CD14-positive monocyte (primary cell): ENCODE results near the gene EML1. TPM values are rescaled to one million over a fixed set of nuclear protein-coding genes. Genes with fewer than 3 reads are reported as not detected.

Experiments
- DNase-seq, 3 donors: peaks; one replicate each; pipeline ENCODE4 v3.0.0-alpha.2; 2011 to 2022
- H2AFZ ChIP-seq: 2 replicates; pipeline ENCODE4 v1.6.0; 2012; ENCODE audit warnings: mild to moderate bottlenecking, low read depth, low read length, inconsistent platforms; ENCODE audit not compliant: insufficient read depth, poor library complexity, severe bottlenecking
- H3K27ac ChIP-seq, 2 donors: 1 replicate in 1 of 2; 2 replicates in 1 of 2; pipeline ENCODE4 v1.5.1; 2012 to 2013; ENCODE audit warnings: low read length in 2 of 2, control low read depth in 1 of 2, inconsistent platforms in 1 of 2, low read depth in 1 of 2, mild to moderate bottlenecking in 1 of 2
- H3K27me3 ChIP-seq, 2 donors: one replicate each; pipeline versions ENCODE4 v1.6.0 to v1.6.1; 2011 to 2013; ENCODE audit warnings: low read length in 2 of 2; ENCODE audit not compliant: control insufficient read depth in 2 of 2, insufficient read depth in 2 of 2
- H3K36me3 ChIP-seq, 2 donors: replicated peaks in 1 of 2; 1 replicate in 1 of 2; 2 replicates in 1 of 2; pipeline versions ENCODE4 v1.5.1 to v1.6.1; 2012 to 2013; ENCODE audit warnings: low read length in 2 of 2, control low read depth in 1 of 2, inconsistent platforms in 1 of 2, mild to moderate bottlenecking in 1 of 2; ENCODE audit not compliant: insufficient read depth in 2 of 2, control insufficient read depth in 1 of 2
- H3K4me1 ChIP-seq, 2 donors: 1 replicate in 1 of 2; 2 replicates in 1 of 2; pipeline versions ENCODE4 v1.5.1 to v1.6.1; 2012 to 2013; ENCODE audit warnings: low read length in 2 of 2, control low read depth in 1 of 2, inconsistent platforms in 1 of 2, mild to moderate bottlenecking in 1 of 2, moderate library complexity in 1 of 2; ENCODE audit not compliant: insufficient read depth in 2 of 2, control insufficient read depth in 1 of 2
- H3K4me2 ChIP-seq: replicated peaks from 2 replicates; pipeline ENCODE3; 2012; ENCODE audit warnings: low read length, moderate library complexity, mild to moderate bottlenecking; ENCODE audit not compliant: poor library complexity, severe bottlenecking; ENCODE audit errors: extremely low read depth
- H3K4me3 ChIP-seq, 3 experiments: fragments of 200-600 bp in 1 of 3; sonication (generic) in 1 of 3; replicated peaks in 1 of 3; 1 replicate in 2 of 3; 2 replicates in 1 of 3; pipeline ENCODE4 v1.5.1; 2011 to 2013; ENCODE audit warnings: low read length in 3 of 3, mild to moderate bottlenecking in 3 of 3, control low read depth in 2 of 3, low read depth in 2 of 3, inconsistent platforms in 1 of 3, moderate library complexity in 1 of 3
- H3K79me2 ChIP-seq: 2 replicates; pipeline ENCODE4 v1.6.0; 2012; ENCODE audit warnings: mild to moderate bottlenecking, control low read depth, inconsistent platforms, low read length, moderate library complexity; ENCODE audit not compliant: insufficient read depth
- H3K9ac ChIP-seq: 2 replicates; pipeline ENCODE4 v1.6.0; 2017; ENCODE audit warnings: low read length, mild to moderate bottlenecking; ENCODE audit not compliant: insufficient read depth, poor library complexity, severe bottlenecking
- H3K9me3 ChIP-seq, 2 donors: replicated peaks in 1 of 2; 1 replicate in 1 of 2; 2 replicates in 1 of 2; pipeline versions ENCODE4 v1.5.1 to v1.6.1; 2012 to 2013; ENCODE audit warnings: low read length in 2 of 2, control low read depth in 1 of 2; ENCODE audit not compliant: control insufficient read depth in 1 of 2, insufficient read depth in 1 of 2
- H4K20me1 ChIP-seq: 2 replicates; pipeline ENCODE4 v1.6.0; 2012; ENCODE audit warnings: mild to moderate bottlenecking, low read length, control low read depth, moderate library complexity; ENCODE audit not compliant: insufficient read depth
- H3K27ac Mint-ChIP-seq, 7 donors: one replicate each; pipeline ENCODE4 v1.8.0; 2020; ENCODE audit warnings: mild to moderate bottlenecking in 7 of 7, mixed read lengths in 7 of 7, moderate library complexity in 6 of 7, inconsistent platforms in 2 of 7
- H3K27me3 Mint-ChIP-seq, 3 donors: one replicate each; pipeline ENCODE4 v1.8.0; 2021 to 2022; ENCODE audit warnings: low read depth in 3 of 3, mild to moderate bottlenecking in 3 of 3, mixed read lengths in 3 of 3, moderate library complexity in 3 of 3, inconsistent platforms in 1 of 3
- H3K36me3 Mint-ChIP-seq, 2 donors: one replicate each; pipeline ENCODE4 v1.8.0; 2020; ENCODE audit warnings: mixed read lengths in 2 of 2, inconsistent platforms in 1 of 2, mild to moderate bottlenecking in 1 of 2
- H3K4me1 Mint-ChIP-seq: one replicate; pipeline ENCODE4 v1.8.0; 2020; ENCODE audit warnings: mild to moderate bottlenecking, mixed read lengths
- H3K4me3 Mint-ChIP-seq, 2 donors: one replicate each; pipeline ENCODE4 v1.8.0; 2020; ENCODE audit warnings: mild to moderate bottlenecking in 2 of 2, mixed read lengths in 2 of 2, moderate library complexity in 1 of 2
- H3K9me3 Mint-ChIP-seq, 7 donors: one replicate each; pipeline ENCODE4 v1.8.0; 2020 to 2022; ENCODE audit warnings: mixed read lengths in 7 of 7, mild to moderate bottlenecking in 6 of 7, moderate library complexity in 6 of 7, inconsistent platforms in 2 of 7
- CTCF ChIP-seq: fragments of 200-600 bp; IDR thresholded peaks from one replicate; pipeline ENCODE4 v1.8.0; 2022; ENCODE audit warnings: antibody characterized with exemption, mild to moderate bottlenecking
- WGBS: methylation state at CpG from one replicate; pipeline ENCODE4 v1.1.5; 2013; ENCODE audit warnings: missing lambda C conversion rate; ENCODE audit not compliant: insufficient coverage; 5-methylcytosine and 5-hydroxymethylcytosine counted together
- intact Hi-C, 2 donors: fragments of 100-400 bp; cut with micrococcal nuclease; formaldehyde crosslinking; loops; one replicate each; pipeline versions ENCODE4 v1.15.0 to v1.15.1; 2023
- polyA plus RNA-seq, 3 donors: library from polyadenylated mRNA; depleted of rRNA in 1 of 3; unstranded in 2 of 3; stranded (reverse) in 1 of 3; fragments of 300-500 nt in 2 of 3; fragments of >200 nt in 1 of 3; fragmentation: Illumina TruSeq in 2 of 3; gene quantifications; 1 replicate in 2 of 3; 2 replicates in 1 of 3; pipeline ENCODE4 v1.2.3, GENCODE V29; 2012 to 2021

Gene EML1
- polyA plus RNA-seq, 3 donors, result not detected

GRCh38 chr14:99950181-99950580 is 157.0 kb downstream of the EML1 start:
- intact Hi-C loops, result no loop called here
- peaks cover 9 to 18% of the 10 kb centered on the region in 2 donors for H3K4me1 ChIP-seq
- H3K27me3 ChIP-seq, result peaks cover 0 to 16% of the 10 kb centered on the region in 2 donors
- H2AFZ ChIP-seq, result no peak overlapping the region
- WGBS, result 94% methylated on average over 7 of the region's 8 CpGs
- no peak overlapping the region for H3K9ac ChIP-seq
- no peak overlapping the region for H3K4me3 Mint-ChIP-seq
- H3K27me3 Mint-ChIP-seq, result peaks cover 16 to 26% (median 19%) of the 10 kb centered on the region in 3 donors
- no peaks in the 10 kb centered on the region for H3K79me2 ChIP-seq
- TF ChIP-seq CTCF, result no peak
- no peaks in the 10 kb centered on the region for H3K36me3 ChIP-seq
- H3K9me3 ChIP-seq, result no peaks in the 10 kb centered on the region
- H3K27ac ChIP-seq, result no peak overlapping the region
- no peak overlapping the region for H3K4me3 ChIP-seq
- H3K4me2 ChIP-seq, result no peak overlapping the region
- no peak overlapping the region for H3K27ac Mint-ChIP-seq
- no peaks in the 10 kb centered on the region for H4K20me1 ChIP-seq
- peaks cover 19% of the 10 kb centered on the region for H3K4me1 Mint-ChIP-seq
- H3K9me3 Mint-ChIP-seq, result peaks cover 1 to 7% (median 4%) of the 10 kb centered on the region in 7 donors
- H3K36me3 Mint-ChIP-seq, result no peaks in the 10 kb centered on the region
- DNase-seq, result no peak

- Histone ChIP-seq H3K9me3 (no peaks in the 10 kb centered on the region), H3K36me3 (no peaks in the 10 kb centered on the region), H3K9ac (no peak overlapping the region), H3K4me2 (no peak overlapping the region), H4K20me1 (no peaks in the 10 kb centered on the region), H3K4me3 (no peak overlapping the region), H3K27ac (no peak overlapping the region), H3K79me2 (no peaks in the 10 kb centered on the region), H3K4me1 (peaks cover 9 to 18% of the 10 kb centered on the region in 2 donors), H2AFZ (no peak overlapping the region), H3K27me3 (peaks cover 0 to 12% of the 10 kb centered on the region in 2 donors)
- H3K4me3 Mint-ChIP-seq, result no peak overlapping the region
- TF ChIP-seq CTCF, result no peak
- 83% methylated on average over 5 of the region's 8 CpGs for WGBS
- intact Hi-C loops, result no loop called here
- no peaks in the 10 kb centered on the region for H3K36me3 Mint-ChIP-seq
- DNase-seq, result no peak
- H3K9me3 Mint-ChIP-seq, result peaks cover 1 to 7% (median 4%) of the 10 kb centered on the region in 7 donors
- H3K27ac Mint-ChIP-seq, result no peak overlapping the region
- peaks cover 19% of the 10 kb centered on the region for H3K4me1 Mint-ChIP-seq
- H3K27me3 Mint-ChIP-seq, result peaks cover 10 to 17% (median 17%) of the 10 kb centered on the region in 3 donors
Measured at GRCh38 chr14:99951085-99951484, 157.9 kb downstream of the EML1 start.
